Activated B cell treated with CpG ODN at 0.5 μM for 24 hours (primary cell): ENCODE results near the gene MAP3K6. TPM values are rescaled to one million over a fixed set of nuclear protein-coding genes. Genes with fewer than 3 reads are reported as not detected.

Experiments
- ATAC-seq: fragments of 200-7000 bp; cut with Tn5 transposase; one replicate; pipeline ENCODE4 v1.10.0; 2021; ENCODE audit warnings: low read depth, mild to moderate bottlenecking, moderate library complexity
- CTCF ChIA-PET: fragments of 350-600 bp; sonication (Branson Sonifier 250); formaldehyde crosslinking; loops from one replicate; lab custom pipeline; 2021; ENCODE audit warnings: antibody characterized with exemption; lab: Charles Lee
- POLR2A ChIA-PET: fragments of 350-600 bp; sonication (Branson Sonifier 250); formaldehyde crosslinking; loops from one replicate; lab custom pipeline; 2021; ENCODE audit warnings: antibody characterized with exemption; lab: Charles Lee
- DNase-seq: peaks from one replicate; pipeline ENCODE4 v3.0.0; 2022
- H3K27ac Mint-ChIP-seq: one replicate; pipeline ENCODE4 v1.8.0; 2020; ENCODE audit warnings: mixed read lengths
- H3K27me3 Mint-ChIP-seq: one replicate; pipeline ENCODE4 v1.8.0; 2021; ENCODE audit warnings: mixed read lengths
- H3K36me3 Mint-ChIP-seq: one replicate; pipeline ENCODE4 v1.8.0; 2021; ENCODE audit warnings: low read depth, mixed read lengths
- H3K4me1 Mint-ChIP-seq: one replicate; pipeline ENCODE4 v1.8.0; 2021; ENCODE audit warnings: mixed read lengths
- H3K4me3 Mint-ChIP-seq: one replicate; pipeline ENCODE4 v1.8.0; 2020; ENCODE audit warnings: mild to moderate bottlenecking, mixed read lengths
- H3K9me3 Mint-ChIP-seq: one replicate; pipeline ENCODE4 v1.8.0; 2020; ENCODE audit warnings: mixed read lengths
- CTCF ChIP-seq: fragments of 200-600 bp; IDR thresholded peaks from one replicate; pipeline ENCODE4 v1.8.0; 2022; ENCODE audit warnings: antibody characterized with exemption, mild to moderate bottlenecking
- intact Hi-C: fragments of 100-400 bp; cut with micrococcal nuclease; formaldehyde crosslinking; loops from one replicate; pipeline ENCODE4 v1.15.1; 2024
- total RNA-seq: library from RNA; stranded (reverse); gene quantifications from 2 replicates; pipeline ENCODE4 v1.2.3, GENCODE V29; 2022

The MAP3K6 gene
- total RNA-seq, 1 donor from 2014 or later, result 4.6 TPM

DNA sequence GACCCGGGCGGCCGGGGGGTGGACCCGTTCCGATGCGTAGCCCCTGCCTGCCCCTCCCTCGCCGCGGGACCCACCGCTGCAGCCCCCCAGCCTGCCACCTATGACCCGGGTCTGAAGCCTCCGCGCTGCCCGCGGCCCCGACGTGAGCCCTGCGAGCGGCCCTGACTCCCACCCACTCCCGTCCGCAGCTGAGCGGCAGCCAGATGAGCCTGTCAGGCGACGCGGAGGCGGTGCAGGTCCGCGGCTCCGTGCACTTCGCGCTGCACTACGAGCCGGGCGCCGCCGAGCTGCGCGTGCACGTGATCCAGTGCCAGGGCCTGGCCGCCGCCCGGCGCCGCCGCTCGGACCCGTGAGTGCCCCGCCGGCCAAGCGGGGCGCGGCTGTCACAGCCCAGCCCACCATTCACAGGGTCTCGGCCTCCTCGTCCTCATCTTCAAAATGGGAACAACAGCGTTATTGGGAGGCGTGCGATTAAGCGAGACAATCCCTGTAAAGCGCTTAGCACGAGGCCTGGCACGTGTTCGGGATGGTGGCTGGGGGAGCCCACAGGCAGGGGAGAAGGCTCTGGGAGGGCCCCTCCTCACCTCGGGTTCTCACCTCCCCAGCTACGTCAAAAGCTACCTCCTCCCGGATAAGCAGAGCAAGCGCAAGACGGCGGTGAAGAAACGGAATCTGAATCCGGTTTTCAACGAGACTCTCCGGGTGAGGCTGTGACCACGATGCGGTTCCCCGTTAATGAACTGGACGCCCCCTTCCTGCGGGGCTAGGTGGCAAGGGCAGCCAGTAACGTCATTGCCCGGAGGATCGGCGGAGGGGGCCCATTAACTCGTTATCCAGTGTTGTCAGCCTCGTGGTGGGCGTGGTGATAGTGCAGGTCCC, 16.7 kb downstream of the MAP3K6 start:
- POLR2A ChIA-PET, result interaction anchor here (0.8 to 1.9 kb wide), 5 partner anchors 9 to 375 kb away, joined by 3 to 22 read pairs (median 4); partner anchors contain the start of gene SYTL1
- TF ChIP-seq CTCF, result no peak

GRCh38 chr1:27348861-27349783, 17.6 kb downstream of the MAP3K6 start:
- Mint-ChIP-seq H3K9me3 (no peaks in the 10 kb centered on the region), H3K4me1 (peaks cover 20% of the 10 kb centered on the region), H3K27me3 (no peaks in the 10 kb centered on the region), H3K27ac (no peak overlapping the region), H3K36me3 (peaks cover 30% of the 10 kb centered on the region), H3K4me3 (peak overlapping the region; percentile 77)
- peak; percentile 84 for ATAC-seq
- CTCF ChIA-PET, result interaction anchor here (1.5 kb wide), 2 partner anchors 8 to 17 kb away, joined by 6 to 11 read pairs; no protein-coding TSS in a partner anchor
- DNase-seq, result no peak
- intact Hi-C loops, result loop anchor here (1.0 to 10.0 kb wide), 2 partner anchors 8 to 654 kb away; partner anchors contain the start of gene ARID1A
- TF ChIP-seq CTCF, result no peak
- POLR2A ChIA-PET, result interaction anchor here (0.6 to 1.9 kb wide), 7 partner anchors 8 to 487 kb away, joined by 3 to 22 read pairs (median 4); partner anchors contain the start of gene SYTL1

More for the DNA sequence above, 16.7 kb downstream of the MAP3K6 start:
- CTCF ChIA-PET, result interaction anchor here (1.5 kb wide), 2 partner anchors 8 to 18 kb away, joined by 6 to 11 read pairs; no protein-coding TSS in a partner anchor
- no peak overlapping the region for H3K27ac Mint-ChIP-seq
- peaks cover 15% of the 10 kb centered on the region for H3K4me1 Mint-ChIP-seq
- H3K4me3 Mint-ChIP-seq, result peak overlapping the region; percentile 44
- ATAC-seq (peak; percentile 76), DNase-seq (no peak)
- intact Hi-C loops, result loop anchor here (1.0 to 10.0 kb wide), 2 partner anchors 9 to 655 kb away; partner anchors contain the start of gene ARID1A
- H3K9me3 Mint-ChIP-seq, result no peaks in the 10 kb centered on the region
- no peaks in the 10 kb centered on the region for H3K27me3 Mint-ChIP-seq
- peaks cover 28% of the 10 kb centered on the region for H3K36me3 Mint-ChIP-seq

GRCh38 chr1:27346991-27347624, 19.7 kb downstream of the MAP3K6 start:
- ATAC-seq, result no peak
- Mint-ChIP-seq H3K36me3 (peaks cover 33% of the 10 kb centered on the region), H3K9me3 (no peaks in the 10 kb centered on the region), H3K27ac (no peak overlapping the region), H3K4me1 (peaks cover 40% of the 10 kb centered on the region), H3K27me3 (no peaks in the 10 kb centered on the region), H3K4me3 (no peak overlapping the region)
- DNase-seq, result no peak
- intact Hi-C loops, result loop anchor here (10.0 kb wide), 1 partner anchor 652 kb away; the partner anchor contains the start of gene ARID1A
- ChIA-PET POLR2A (interaction anchor here (0.6 kb wide), 1 partner anchor 35 kb away, joined by 5 read pairs; no protein-coding TSS in a partner anchor), CTCF (interaction anchor here (1.5 to 2.1 kb wide), 2 partner anchors 19 to 51 kb away, joined by 3 to 6 read pairs; partner anchors contain the start of gene MAP3K6)
- no peak for TF ChIP-seq CTCF

GRCh38 chr1:27346357-27346756, 20.4 kb downstream of the MAP3K6 start:
- no peak for TF ChIP-seq CTCF
- intact Hi-C loops, result loop anchor here (10.0 kb wide), 1 partner anchor 652 kb away; the partner anchor contains the start of gene ARID1A
- ChIA-PET POLR2A (no interaction called here), CTCF (interaction anchor here (1.5 to 2.1 kb wide), 2 partner anchors 20 to 50 kb away, joined by 3 to 6 read pairs; partner anchors contain the start of gene MAP3K6)
- no peak overlapping the region for H3K4me3 Mint-ChIP-seq
- ATAC-seq (no peak), DNase-seq (no peak)
- peaks cover 45% of the 10 kb centered on the region for H3K4me1 Mint-ChIP-seq
- peaks cover 30% of the 10 kb centered on the region for H3K36me3 Mint-ChIP-seq
- no peak overlapping the region for H3K27ac Mint-ChIP-seq
- H3K9me3 Mint-ChIP-seq, result no peaks in the 10 kb centered on the region
- no peaks in the 10 kb centered on the region for H3K27me3 Mint-ChIP-seq
